GM23338 (cell line): ENCODE measurements around the gene NUDT12. TPM values are rescaled to one million over a fixed set of nuclear protein-coding genes. Genes with fewer than 3 reads are reported as not detected.

ENCODE experiments used
- ATAC-seq: fragments of 200-7000 bp; cut with Tn5 transposase; 3 replicates; pipeline ENCODE4 v1.9.1; 2020
- DNase-seq: peaks from one replicate; pipeline ENCODE4 v3.0.0-alpha.2; 2015; ENCODE audit warnings: low spot score
- H2AFZ ChIP-seq: fragments of 200-600 bp; sonication (generic); 2 replicates; pipeline ENCODE4 v1.8.0; 2016; ENCODE audit warnings: antibody characterized with exemption, mild to moderate bottlenecking, moderate library complexity
- H3F3A ChIP-seq: fragments of 200-600 bp; sonication (generic); replicated peaks from 2 replicates; pipeline ENCODE4 v1.8.0; 2017; ENCODE audit warnings: antibody characterized with exemption, mixed run types, low read depth
- H3K27ac ChIP-seq: fragments of 200-600 bp; sonication (generic); 2 replicates; pipeline ENCODE4 v1.6.1; 2016; ENCODE audit warnings: low read depth
- H3K27me3 ChIP-seq: fragments of 200-600 bp; sonication (generic); 2 replicates; pipeline ENCODE4 v1.8.0; 2016; ENCODE audit warnings: mild to moderate bottlenecking, mixed run types, moderate library complexity; ENCODE audit not compliant: insufficient read depth
- H3K36me3 ChIP-seq: fragments of 200-600 bp; sonication (generic); 2 replicates; pipeline ENCODE4 v1.8.0; 2016; ENCODE audit warnings: mild to moderate bottlenecking; ENCODE audit not compliant: insufficient read depth
- H3K4me1 ChIP-seq: fragments of 200-600 bp; sonication (generic); 2 replicates; pipeline ENCODE4 v1.8.0; 2016; ENCODE audit warnings: mild to moderate bottlenecking, moderate library complexity; ENCODE audit not compliant: insufficient read depth
- H3K4me2 ChIP-seq: fragments of 200-600 bp; sonication (generic); 2 replicates; pipeline ENCODE4 v1.7.1; 2017; ENCODE audit warnings: mixed run types
- H3K4me3 ChIP-seq: fragments of 200-600 bp; sonication (generic); 2 replicates; pipeline ENCODE4 v1.6.1; 2016; ENCODE audit warnings: mixed run types
- H3K79me2 ChIP-seq: fragments of 200-600 bp; sonication (generic); replicated peaks from 2 replicates; pipeline ENCODE4 v1.8.0; 2017; ENCODE audit warnings: mild to moderate bottlenecking; ENCODE audit not compliant: insufficient read depth
- H3K9me2 ChIP-seq: fragments of 200-600 bp; sonication (generic); 2 replicates; pipeline ENCODE4 v1.8.0; 2017; ENCODE audit not compliant: insufficient read depth
- H4K20me1 ChIP-seq: fragments of 200-600 bp; sonication (generic); replicated peaks from 2 replicates; pipeline ENCODE4 v1.8.0; 2017; ENCODE audit warnings: mild to moderate bottlenecking; ENCODE audit not compliant: insufficient read depth
- H3K27ac Mint-ChIP-seq: 2 replicates; pipeline ENCODE4 v1.8.0; 2020; ENCODE audit warnings: inconsistent platforms, mild to moderate bottlenecking, moderate library complexity, mixed read lengths
- H3K27me3 Mint-ChIP-seq: 3 replicates; pipeline ENCODE4 v1.8.0; 2022; ENCODE audit warnings: low read depth, mild to moderate bottlenecking, moderate library complexity, mixed read lengths, inconsistent platforms; ENCODE audit not compliant: insufficient read depth, poor library complexity
- H3K36me3 Mint-ChIP-seq: 3 replicates; pipeline ENCODE4 v1.8.0; 2021; ENCODE audit warnings: low read depth, mild to moderate bottlenecking, inconsistent platforms, moderate library complexity, mixed read lengths
- H3K4me1 Mint-ChIP-seq: 3 replicates; pipeline ENCODE4 v1.8.0; 2020; ENCODE audit warnings: mild to moderate bottlenecking, inconsistent platforms, mixed read lengths
- H3K4me3 Mint-ChIP-seq: 3 replicates; pipeline ENCODE4 v1.8.0; 2021; ENCODE audit warnings: moderate library complexity, mild to moderate bottlenecking, inconsistent platforms, mixed read lengths
- H3K9me3 Mint-ChIP-seq: 3 replicates; pipeline ENCODE4 v1.8.0; 2020; ENCODE audit warnings: moderate library complexity, mild to moderate bottlenecking, inconsistent platforms, mixed read lengths
- CREB1 ChIP-seq: fragments of 250-450 bp; sonication (Bioruptor Pico); IDR thresholded peaks from 2 replicates; pipeline ENCODE4 v1.5.0; 2020; ENCODE audit warnings: low read depth, mild to moderate bottlenecking, moderate library complexity
- ETS1 ChIP-seq: IDR thresholded peaks from 2 replicates; pipeline ENCODE4 v1.6.1; 2016; ENCODE audit warnings: antibody characterized with exemption
- EZH2 ChIP-seq: fragments of 200-600 bp; sonication (generic); IDR thresholded peaks from one replicate; pipeline ENCODE4 v1.8.0; 2017; ENCODE audit warnings: antibody characterized with exemption, mild to moderate bottlenecking, low read depth; ENCODE audit not compliant: unreplicated experiment
- POLR2AphosphoS5 ChIP-seq: IDR thresholded peaks from 2 replicates; pipeline ENCODE4 v1.6.1; 2016; ENCODE audit warnings: antibody characterized with exemption, low read depth
- REST ChIP-seq: IDR thresholded peaks from one replicate; pipeline ENCODE4 v1.6.1; 2018; ENCODE audit warnings: antibody characterized with exemption; ENCODE audit not compliant: unreplicated experiment
- long read RNA-seq: library from polyadenylated mRNA; unstranded; transcript quantifications from one replicate; pipeline ENCODE4 v2.0.0, GENCODE V29; 2020; ENCODE audit not compliant: unreplicated experiment
- polyA plus RNA-seq: library from polyadenylated mRNA; unstranded; fragments of >200 nt; fragmentation: Nextera tagmentation; extraction: Ambion mirVana; gene quantifications from 2 replicates; pipeline ENCODE4 v1.2.1, GENCODE V29; 2016
- total RNA-seq: library from RNA; depleted of rRNA; stranded (reverse); fragments of >200 nt; shearing (Covaris generic); gene quantifications from 2 replicates; pipeline ENCODE4 v1.2.3, GENCODE V29; 2014; rRNA removed

The NUDT12 gene
- total RNA-seq: 12.8 and 16.8 TPM in 2 replicates
- polyA plus RNA-seq: 9.3 and 11.5 TPM in 2 replicates
- long read RNA-seq, partial matches to known transcripts: 0 of 5 reads
- long read RNA-seq, other reads (novel, unspliced or antisense): 0 of 5 reads

GRCh38 chr5:103562453-103563157 is at the start of gene NUDT12:
Gene NUDT12, minus strand, starts transcription at chr5:103562789. Its CDS starts 2,541 bp downstream, at chr5:103560248.
- peak within 1 kb of the TSS; percentile 92 for H3K4me3 ChIP-seq
- Mint-ChIP-seq H3K36me3 (no peaks in the 10 kb centered on the region), H3K27me3 (no peaks in the 10 kb centered on the region), H3K4me1 (peaks cover 23% of the 10 kb centered on the region), H3K27ac (peak within 1 kb of the TSS; percentile 97), H3K9me3 (no peaks in the 10 kb centered on the region; the same call in 2 of the 3 replicates), H3K4me3 (peak within 1 kb of the TSS; percentile 89)
- no peaks in the 10 kb centered on the region for H3K36me3 ChIP-seq
- DNase-seq (peak; percentile 85), ATAC-seq (peak; percentile 90)
- H3K9me2 ChIP-seq: no peaks in the 10 kb centered on the region
- H3K4me1 ChIP-seq: peaks cover 8% of the 10 kb centered on the region
- H2AFZ ChIP-seq: peak within 1 kb of the TSS; percentile 98
- no peaks in the 10 kb centered on the region for H3F3A ChIP-seq
- peaks cover 5% of the 10 kb centered on the region for H3K79me2 ChIP-seq
- H4K20me1 ChIP-seq: no peaks in the 10 kb centered on the region
- H3K4me2 ChIP-seq: peak within 1 kb of the TSS; percentile 90
- no peaks in the 10 kb centered on the region for H3K27me3 ChIP-seq
- TF ChIP-seq CREB1 (CRISPR knock-in tag) (no peak), REST (no peak), ETS1 (peak; percentile 67), POLR2AphosphoS5 (peak; percentile 84)
- peak within 1 kb of the TSS; percentile 98 for H3K27ac ChIP-seq

- Histone ChIP-seq H3K27me3 (no peaks in the 10 kb centered on the region), H3K9me2 (peaks cover 4% of the 10 kb centered on the region; the same call in 1 of the 2 replicates), H2AFZ (0 out of 2 replicates have a peak overlapping the region, but pooled peaks have one; percentile 53), H3K4me2 (no peak overlapping the region), H3K4me1 (0 out of 2 replicates have a peak, but pooled peaks cover 3% of the 10 kb centered on the region), H3K4me3 (no peak overlapping the region), H3K36me3 (no peaks in the 10 kb centered on the region), H3K79me2 (no peaks in the 10 kb centered on the region), H3F3A (no peaks in the 10 kb centered on the region), H4K20me1 (no peaks in the 10 kb centered on the region), H3K27ac (no peak overlapping the region)
- TF ChIP-seq EZH2 (no peak), CREB1 (CRISPR knock-in tag) (no peak)
- Mint-ChIP-seq H3K36me3 (peaks cover 3% of the 10 kb centered on the region; the same call in 1 of the 3 replicates), H3K9me3 (no peaks in the 10 kb centered on the region), H3K27me3 (no peaks in the 10 kb centered on the region), H3K27ac (no peak overlapping the region), H3K4me1 (peaks cover 3% of the 10 kb centered on the region; the same call in 2 of the 3 replicates), H3K4me3 (no peak overlapping the region)
- no peak for ATAC-seq
- no peak for DNase-seq
Observed at GRCh38 chr5:103607346-103607745, 44.8 kb upstream of the NUDT12 start.
